CD4-positive, alpha-beta T cell treated with Interleukin-21 for 1 hour (primary cell): ENCODE results near the gene RPSA.

Source experiments
- DNase-seq: peaks from one replicate; pipeline ENCODE4 v3.0.0-alpha.2; 2020

The RPSA gene

GRCh38 chr3:39460677-39461076 lies 54.2 kb downstream of the RPSA start:
- DNase-seq = no peak
